ENCODE results near the gene SKP2. TPM values are rescaled to one million over a fixed set of nuclear protein-coding genes. Genes with fewer than 3 reads are reported as not detected.

The SKP2 gene
- total RNA-seq, 6 experiments from 2014 or later = 58.4 to 71.6 (median 67.9) TPM

- H3K4me3 Mint-ChIP-seq = no peak overlapping the region
- peaks cover 49% of the 10 kb centered on the region for H3K36me3 Mint-ChIP-seq (ENCODE audit: low read depth)
- DNase-seq = no peak
- peak overlapping the region; percentile 37 for H3K27ac Mint-ChIP-seq
- peaks cover 42% of the 10 kb centered on the region for H3K4me1 Mint-ChIP-seq (ENCODE audit: low read depth)
- H3K27me3 Mint-ChIP-seq (ENCODE audit: insufficient read depth) = no peaks in the 10 kb centered on the region; the same call in 1 of the 2 replicates
- TF ChIP-seq, protein P1, sequence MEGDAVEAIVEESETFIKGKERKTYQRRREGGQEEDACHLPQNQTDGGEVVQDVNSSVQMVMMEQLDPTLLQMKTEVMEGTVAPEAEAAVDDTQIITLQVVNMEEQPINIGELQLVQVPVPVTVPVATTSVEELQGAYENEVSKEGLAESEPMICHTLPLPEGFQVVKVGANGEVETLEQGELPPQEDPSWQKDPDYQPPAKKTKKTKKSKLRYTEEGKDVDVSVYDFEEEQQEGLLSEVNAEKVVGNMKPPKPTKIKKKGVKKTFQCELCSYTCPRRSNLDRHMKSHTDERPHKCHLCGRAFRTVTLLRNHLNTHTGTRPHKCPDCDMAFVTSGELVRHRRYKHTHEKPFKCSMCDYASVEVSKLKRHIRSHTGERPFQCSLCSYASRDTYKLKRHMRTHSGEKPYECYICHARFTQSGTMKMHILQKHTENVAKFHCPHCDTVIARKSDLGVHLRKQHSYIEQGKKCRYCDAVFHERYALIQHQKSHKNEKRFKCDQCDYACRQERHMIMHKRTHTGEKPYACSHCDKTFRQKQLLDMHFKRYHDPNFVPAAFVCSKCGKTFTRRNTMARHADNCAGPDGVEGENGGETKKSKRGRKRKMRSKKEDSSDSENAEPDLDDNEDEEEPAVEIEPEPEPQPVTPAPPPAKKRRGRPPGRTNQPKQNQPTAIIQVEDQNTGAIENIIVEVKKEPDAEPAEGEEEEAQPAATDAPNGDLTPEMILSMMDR (IDR thresholded peaks at IDR 0.05) = no peak
- no peaks in the 10 kb centered on the region for H3K9me3 Mint-ChIP-seq
Observed at GRCh38 chr5:36160617-36161016, 8.7 kb downstream of the SKP2 start.

DNA sequence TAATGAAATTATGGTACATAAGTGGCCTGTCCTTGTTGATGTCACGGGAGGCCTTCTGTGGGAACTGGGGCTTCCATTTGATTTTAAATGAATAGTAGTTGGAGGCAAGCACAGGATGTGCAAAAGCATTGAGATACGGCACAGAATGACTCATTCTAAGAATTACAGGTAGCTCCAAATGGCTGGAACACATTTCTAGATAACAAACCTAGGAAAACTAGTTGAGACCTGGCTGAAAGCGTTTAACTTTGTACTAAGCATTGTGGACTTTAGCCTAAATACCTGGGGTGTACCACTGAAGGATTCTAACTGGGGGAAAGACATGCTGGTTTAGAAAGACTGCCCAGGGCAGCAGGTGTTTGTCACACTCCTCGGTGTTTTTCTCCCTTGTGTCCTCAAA, 9.4 kb downstream of the SKP2 start:
- Mint-ChIP-seq H3K27me3 (ENCODE audit: insufficient read depth) (no peaks in the 10 kb centered on the region; the same call in 1 of the 2 replicates), H3K4me1 (ENCODE audit: low read depth) (peaks cover 35% of the 10 kb centered on the region), H3K9me3 (no peaks in the 10 kb centered on the region), H3K27ac (no peak overlapping the region), H3K4me3 (no peak overlapping the region), H3K36me3 (ENCODE audit: low read depth) (peaks cover 48% of the 10 kb centered on the region)
- TF ChIP-seq, protein P1 (IDR thresholded peaks at IDR 0.05) = no peak
- no peak for DNase-seq

DNA sequence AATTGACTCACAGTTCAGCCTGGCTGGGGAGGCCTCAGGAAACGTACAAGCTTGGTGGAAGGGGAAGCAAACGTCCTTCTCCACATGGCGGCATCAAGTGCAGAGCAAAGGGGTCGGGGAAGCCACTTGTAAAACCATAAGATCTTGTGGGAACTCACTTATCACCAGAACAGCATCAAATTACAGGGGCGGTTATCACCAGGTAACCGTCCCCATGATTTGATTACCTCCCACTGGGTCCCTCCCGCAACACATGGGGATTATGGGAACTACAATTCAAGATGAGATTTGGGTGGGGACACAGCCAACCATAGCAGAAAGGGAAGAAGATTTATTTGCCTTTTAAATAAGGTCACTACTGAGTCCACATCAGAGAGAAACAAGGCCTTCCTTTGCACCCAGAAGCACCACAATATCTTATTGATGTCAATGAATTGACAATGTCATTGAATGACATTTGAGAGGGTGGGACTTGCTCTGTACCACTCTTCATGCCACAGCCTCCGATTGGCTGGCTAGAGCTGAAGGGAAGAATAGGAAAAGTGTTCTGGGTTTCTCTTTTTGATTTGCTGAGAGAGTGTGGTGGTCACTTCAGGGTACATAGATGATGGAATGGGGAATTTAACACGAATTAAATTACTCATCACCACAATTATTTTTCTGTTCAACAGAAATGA, 11.0 kb downstream of the SKP2 start:
- DNase-seq = no peak
- Mint-ChIP-seq H3K27ac (no peak overlapping the region), H3K9me3 (no peaks in the 10 kb centered on the region), H3K4me1 (ENCODE audit: low read depth) (peaks cover 19% of the 10 kb centered on the region), H3K4me3 (no peak overlapping the region), H3K27me3 (ENCODE audit: insufficient read depth) (no peaks in the 10 kb centered on the region; the same call in 1 of the 2 replicates), H3K36me3 (ENCODE audit: low read depth) (peaks cover 46% of the 10 kb centered on the region)
- TF ChIP-seq, protein P1 (IDR thresholded peaks at IDR 0.05) = no peak

DNA sequence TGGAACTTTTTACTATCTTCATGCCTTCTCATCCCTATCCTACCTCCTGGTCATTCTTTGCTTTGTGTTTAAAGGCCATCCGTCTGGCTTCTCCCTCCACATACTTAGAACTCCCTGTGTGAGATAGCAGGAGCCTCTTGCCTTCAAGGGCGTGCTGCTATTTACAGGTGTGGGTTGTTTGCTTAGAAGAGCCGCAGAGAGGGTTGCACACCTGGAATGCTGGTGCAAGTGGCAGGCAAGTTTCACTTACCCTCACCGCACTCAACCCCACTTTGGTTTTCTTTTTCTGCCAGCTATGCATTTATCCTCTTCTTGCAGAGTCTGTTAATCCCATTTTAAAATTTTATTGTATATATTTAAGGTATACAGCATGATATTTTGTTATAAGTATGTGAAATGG, 12.6 kb downstream of the SKP2 start:
- TF ChIP-seq, protein P1 (IDR thresholded peaks at IDR 0.05) = no peak
- H3K36me3 Mint-ChIP-seq (ENCODE audit: low read depth) = peaks cover 42% of the 10 kb centered on the region
- no peaks in the 10 kb centered on the region for H3K9me3 Mint-ChIP-seq
- H3K4me1 Mint-ChIP-seq (ENCODE audit: low read depth) = peaks cover 4% of the 10 kb centered on the region; the same call in 1 of the 2 replicates
- no peak overlapping the region for H3K4me3 Mint-ChIP-seq
- no peaks in the 10 kb centered on the region; the same call in 1 of the 2 replicates for H3K27me3 Mint-ChIP-seq (ENCODE audit: insufficient read depth)
- no peak overlapping the region for H3K27ac Mint-ChIP-seq
- DNase-seq = no peak

DNA sequence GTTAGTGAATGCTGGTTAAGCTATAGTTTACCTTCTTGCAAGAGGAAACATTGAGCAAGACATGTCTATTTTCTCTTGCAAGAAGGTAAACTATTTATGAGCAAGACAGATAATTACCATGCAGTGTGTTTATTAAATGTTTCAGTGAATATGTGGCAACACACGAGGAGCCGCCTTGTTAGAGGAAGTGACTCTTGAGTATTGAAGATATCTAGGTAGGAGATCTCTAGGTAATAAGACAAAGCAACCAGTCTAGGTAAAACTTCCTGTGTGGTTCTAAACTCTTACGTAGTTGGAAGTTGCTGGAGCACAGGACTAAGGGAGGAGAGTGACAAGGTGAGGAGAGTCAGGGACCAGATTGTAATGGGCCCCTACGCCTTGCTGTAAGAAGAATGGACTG, 16.8 kb downstream of the SKP2 start:
- no peaks in the 10 kb centered on the region for H3K9me3 Mint-ChIP-seq
- H3K27me3 Mint-ChIP-seq (ENCODE audit: insufficient read depth) = no peaks in the 10 kb centered on the region; the same call in 1 of the 2 replicates
- H3K4me1 Mint-ChIP-seq (ENCODE audit: low read depth) = no peaks in the 10 kb centered on the region
- peaks cover 31% of the 10 kb centered on the region for H3K36me3 Mint-ChIP-seq (ENCODE audit: low read depth)
- no peak for DNase-seq
- TF ChIP-seq, protein P1 (IDR thresholded peaks at IDR 0.05) = no peak
- no peak overlapping the region for H3K4me3 Mint-ChIP-seq
- H3K27ac Mint-ChIP-seq = no peak overlapping the region

Measured in HFFc6 (cell line).